Left lung (tissue), 10 donors: Measurements from ENCODE around the gene NLGN2. TPM values are rescaled to one million over a fixed set of nuclear protein-coding genes. Genes with fewer than 3 reads are reported as not detected.

Source experiments
- ATAC-seq: fragments of 200-7000 bp; cut with Tn5 transposase; one replicate; pipeline ENCODE4 v1.9.1; 2020; ENCODE audit warnings: moderate library complexity
- DNase-seq, 4 donors: peaks; one replicate each; pipeline ENCODE4 v3.0.0-alpha.2; 2013 to 2020
- H3K27ac ChIP-seq, 2 donors: fragments of 200-600 bp; sonication (generic) in 1 of 2; one replicate each; pipeline versions ENCODE4 v1.5.0 to v1.8.0; 2020 to 2021
- H3K27me3 ChIP-seq, 2 donors: fragments of 200-600 bp; sonication (generic) in 1 of 2; one replicate each; pipeline versions ENCODE4 v1.5.0 to v1.8.0; 2020 to 2021
- H3K36me3 ChIP-seq, 2 donors: fragments of 200-600 bp; sonication (generic) in 1 of 2; one replicate each; pipeline versions ENCODE4 v1.5.0 to v1.8.0; 2020 to 2021
- H3K4me1 ChIP-seq, 2 donors: fragments of 200-600 bp; one replicate each; pipeline ENCODE4 v1.8.0; 2021
- H3K4me3 ChIP-seq, 2 donors: fragments of 200-600 bp; sonication (generic) in 1 of 2; one replicate each; pipeline versions ENCODE4 v1.5.0 to v1.8.0; 2020 to 2021; ENCODE audit warnings: mild to moderate bottlenecking in 1 of 2
- H3K9me3 ChIP-seq, 2 donors: fragments of 200-600 bp; sonication (generic) in 1 of 2; one replicate each; pipeline versions ENCODE4 v1.5.0 to v1.8.0; 2020 to 2021
- intact Hi-C, 2 donors: fragments of 100-400 bp; cut with DNase I; formaldehyde crosslinking; loops; one replicate each; pipeline versions ENCODE4 v1.11.2 to v1.14.2; 2022
- polyA plus RNA-seq, 6 donors: library from polyadenylated mRNA; unstranded; fragments of 120-200 nt; gene quantifications; one replicate each; pipeline ENCODE4 v1.2.1, GENCODE V29; 2013; ENCODE audit not compliant: insufficient read length in 6 of 6
- total RNA-seq, 2 donors: library from RNA; stranded (reverse); fragmentation: NEBNext Ultra II Directional; extraction: Animal tissue kit (Norgen Biotek cat#: 25700); gene quantifications; one replicate each; pipeline ENCODE4 v1.2.1, GENCODE V29; 2021
- TF ChIP-seq, protein P1 (sequence below), 2 donors: fragments of 200-600 bp; sonication (generic) in 1 of 2; IDR thresholded peaks; one replicate each; pipeline versions ENCODE4 v1.5.0 to v1.8.0; 2021; ENCODE audit warnings: antibody characterized with exemption in 2 of 2
- donor health status: DM: no; HTN: yes; CAD: no.
- donor health status: DM: no; HTN: no; CAD: no.

NLGN2 gene
- total and polyA plus RNA-seq, 8 donors = 14.8 to 34.4 (median 29.0) TPM

- intact Hi-C loops = no loop called here
Observed at GRCh38 chr17:7396147-7396546, 11.5 kb upstream of the NLGN2 start.

GRCh38 chr17:7398612-7399011, 9.0 kb upstream of the NLGN2 start:
- TF ChIP-seq, protein P1, sequence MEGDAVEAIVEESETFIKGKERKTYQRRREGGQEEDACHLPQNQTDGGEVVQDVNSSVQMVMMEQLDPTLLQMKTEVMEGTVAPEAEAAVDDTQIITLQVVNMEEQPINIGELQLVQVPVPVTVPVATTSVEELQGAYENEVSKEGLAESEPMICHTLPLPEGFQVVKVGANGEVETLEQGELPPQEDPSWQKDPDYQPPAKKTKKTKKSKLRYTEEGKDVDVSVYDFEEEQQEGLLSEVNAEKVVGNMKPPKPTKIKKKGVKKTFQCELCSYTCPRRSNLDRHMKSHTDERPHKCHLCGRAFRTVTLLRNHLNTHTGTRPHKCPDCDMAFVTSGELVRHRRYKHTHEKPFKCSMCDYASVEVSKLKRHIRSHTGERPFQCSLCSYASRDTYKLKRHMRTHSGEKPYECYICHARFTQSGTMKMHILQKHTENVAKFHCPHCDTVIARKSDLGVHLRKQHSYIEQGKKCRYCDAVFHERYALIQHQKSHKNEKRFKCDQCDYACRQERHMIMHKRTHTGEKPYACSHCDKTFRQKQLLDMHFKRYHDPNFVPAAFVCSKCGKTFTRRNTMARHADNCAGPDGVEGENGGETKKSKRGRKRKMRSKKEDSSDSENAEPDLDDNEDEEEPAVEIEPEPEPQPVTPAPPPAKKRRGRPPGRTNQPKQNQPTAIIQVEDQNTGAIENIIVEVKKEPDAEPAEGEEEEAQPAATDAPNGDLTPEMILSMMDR (IDR thresholded peaks at IDR 0.05) = no peak
- H3K4me3 ChIP-seq = no peak overlapping the region
- intact Hi-C loops = no loop called here
- H3K36me3 ChIP-seq = no peaks in the 10 kb centered on the region
- H3K27ac ChIP-seq = no peak overlapping the region
- ATAC-seq (no peak), DNase-seq (no peak)
- H3K9me3 ChIP-seq = no peaks in the 10 kb centered on the region
- H3K4me1 ChIP-seq = peaks cover 7 to 27% of the 10 kb centered on the region in 2 donors
- H3K27me3 ChIP-seq = no peaks in the 10 kb centered on the region

More at GRCh38 chr17:7396147-7396546, 11.5 kb upstream of the NLGN2 start:
- Histone ChIP-seq H3K27me3 (no peaks in the 10 kb centered on the region), H3K4me1 (peaks cover 0 to 18% of the 10 kb centered on the region in 2 donors), H3K9me3 (no peaks in the 10 kb centered on the region), H3K36me3 (peaks cover 0 to 8% of the 10 kb centered on the region in 2 donors), H3K27ac (no peak overlapping the region), H3K4me3 (no peak overlapping the region)
- ATAC-seq (no peak), DNase-seq (peak in 1 of 4 donors; percentile 3)
- TF ChIP-seq, protein P1 (IDR thresholded peaks at IDR 0.05) = no peak

DNA sequence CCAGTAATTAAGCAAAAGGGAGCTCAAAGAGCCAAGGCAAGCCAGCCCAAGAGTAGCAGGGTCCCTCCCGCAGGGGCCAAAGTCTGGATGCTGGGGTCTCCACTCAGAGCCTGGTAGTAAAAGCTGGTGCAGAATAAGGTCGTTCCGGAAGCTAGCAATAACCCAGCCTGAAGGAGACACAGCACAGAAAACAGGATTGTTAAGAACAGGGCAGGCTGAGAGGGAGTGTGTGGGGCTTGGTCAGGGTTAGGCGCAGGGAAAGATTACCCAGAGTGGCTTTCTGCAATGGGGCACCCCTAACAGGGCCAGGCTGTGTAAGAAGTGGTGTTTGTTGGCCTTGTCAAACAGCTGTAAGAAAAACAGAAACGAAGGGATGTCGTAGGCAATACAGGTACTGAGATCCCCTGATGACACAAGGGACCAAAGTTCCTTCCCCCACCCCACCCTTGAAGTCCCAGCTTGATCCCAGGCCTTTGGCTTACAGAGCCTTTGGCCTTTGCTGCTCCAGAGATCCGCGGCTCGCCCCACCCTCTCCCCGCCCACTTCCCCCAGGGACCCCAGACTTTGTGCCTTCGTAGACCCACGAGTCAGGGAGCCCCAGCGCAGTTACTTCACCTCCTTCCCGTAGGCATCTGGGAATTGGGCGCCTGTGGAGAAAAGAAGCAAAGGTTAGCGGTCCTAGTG, 4.5 kb upstream of the NLGN2 start:
- peak overlapping the region; percentile 57 to 59 for H3K4me3 ChIP-seq
- TF ChIP-seq, protein P1 (IDR thresholded peaks at IDR 0.05) = no peak
- H3K9me3 ChIP-seq = no peaks in the 10 kb centered on the region
- H3K4me1 ChIP-seq = peaks cover 7 to 26% of the 10 kb centered on the region in 2 donors
- H3K36me3 ChIP-seq = no peaks in the 10 kb centered on the region
- intact Hi-C loops = no loop called here
- DNase-seq = peak in 1 of 4 donors; percentile 25
- H3K27ac ChIP-seq = peak overlapping the region; percentile 87
- ATAC-seq = peak; percentile 0
- H3K27me3 ChIP-seq = peaks cover 0 to 29% of the 10 kb centered on the region in 2 donors

DNA sequence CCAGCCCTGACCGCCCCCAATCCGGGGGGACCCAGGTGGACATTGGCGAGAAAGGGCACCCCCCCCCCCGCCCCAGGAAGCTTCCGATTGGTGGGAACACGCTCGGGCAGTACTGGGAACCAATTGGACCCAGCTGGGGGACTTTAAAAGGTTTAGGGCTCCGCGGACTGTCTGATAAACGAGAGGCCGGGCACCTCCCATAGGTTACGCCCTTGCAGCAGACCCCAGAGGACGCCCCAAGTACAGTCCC, 4.0 kb upstream of the NLGN2 start:
- no peaks in the 10 kb centered on the region for H3K9me3 ChIP-seq
- H3K27ac ChIP-seq = peak overlapping the region; percentile 87
- peaks cover 0 to 34% of the 10 kb centered on the region in 2 donors for H3K27me3 ChIP-seq
- DNase-seq (no peak), ATAC-seq (peak; percentile 55)
- TF ChIP-seq, protein P1 (IDR thresholded peaks at IDR 0.05) = no peak
- intact Hi-C loops = no loop called here
- H3K36me3 ChIP-seq = no peaks in the 10 kb centered on the region
- peak overlapping the region; percentile 57 to 59 for H3K4me3 ChIP-seq
- H3K4me1 ChIP-seq = peaks cover 7 to 26% of the 10 kb centered on the region in 2 donors

GRCh38 chr17:7403977-7404736, 3.5 kb upstream of the NLGN2 start, which contains the start of gene TMEM256:
Gene TMEM256 (minus strand): TSS chr17:7404097. CDS start chr17:7404084, 13 bp downstream.
- Histone ChIP-seq H3K27me3 (peaks cover 0 to 37% of the 10 kb centered on the region in 2 donors), H3K27ac (peak within 1 kb of the TSS; percentile 87), H3K4me3 (peak within 1 kb of the TSS; percentile 59 to 61), H3K36me3 (no peaks in the 10 kb centered on the region), H3K9me3 (no peaks in the 10 kb centered on the region), H3K4me1 (peaks cover 7 to 26% of the 10 kb centered on the region in 2 donors)
- TF ChIP-seq, protein P1 (IDR thresholded peaks at IDR 0.05) = peak in 1 of 2 donors; percentile 15
- intact Hi-C loops = no loop called here
- peak; percentile 94 for ATAC-seq
- peak; percentile 97 to 99 (median 98) for DNase-seq
